HCT116 (cell line): ENCODE results near the gene LAMB4. TPM values are rescaled to one million over a fixed set of nuclear protein-coding genes. Genes with fewer than 3 reads are reported as not detected.

ENCODE experiments used
- ATAC-seq: fragments of 200-7000 bp; cut with Tn5 transposase; 2 replicates; pipeline ENCODE4 v1.9.1; 2020; ENCODE audit warnings: mild to moderate bottlenecking, moderate library complexity
- BruUV-seq: library from RNA; stranded (reverse); fragments of 400-500 nt; replicated peaks from 2 replicates; lab custom pipeline; 2021; lab: Mats Ljungman, UMichigan
- CTCF ChIA-PET: fragments of 300-600 bp; sonication (Branson Sonifier 250); formaldehyde crosslinking; loops from one replicate; lab custom pipeline; 2021; ENCODE audit warnings: antibody characterized with exemption; lab: Charles Lee
- POLR2A ChIA-PET: fragments of 300-600, 350-600 bp; sonication (Branson Sonifier 250); formaldehyde crosslinking; loops from one replicate; lab custom pipeline; 2021; ENCODE audit warnings: antibody characterized with exemption; lab: Charles Lee
- RAD21 ChIA-PET, 2 experiments: fragments of 300-600 bp; sonication (Branson Sonifier 250); formaldehyde crosslinking; loops; one replicate each; lab custom pipeline; 2023; ENCODE audit warnings: low total read pairs in 2 of 2; ENCODE audit not compliant: uncharacterized antibody in 2 of 2, unreplicated experiment in 2 of 2, low non-redundant PET in 1 of 2; lab: Charles Lee
- DNase-seq: peaks from one replicate; pipeline ENCODE4 v3.0.0-alpha.2; 2010; ENCODE audit warnings: low read depth, low spot score
- H2AFZ ChIP-seq: fragments of 200-600 bp; shearing (Covaris generic), sonication (generic); 2 replicates; pipeline ENCODE4 v1.6.1; 2017; ENCODE audit warnings: low read depth, mixed run types, mixed read lengths, antibody characterized with exemption, low read length; ENCODE audit not compliant: poor library complexity, severe bottlenecking
- H3K27ac ChIP-seq: 2 replicates; pipeline ENCODE4 v1.5.1; 2012; ENCODE audit warnings: low read depth, low read length
- H3K27me3 ChIP-seq: fragments of 200-600 bp; sonication (generic); 2 replicates; pipeline ENCODE4 v1.6.1; 2016; ENCODE audit warnings: mixed run types, low read length, mixed read lengths; ENCODE audit not compliant: insufficient read depth
- H3K36me3 ChIP-seq, 2 experiments: fragments of 200-500 bp in 1 of 2; fragments of 200-600 bp in 1 of 2; sonication (Bioruptor generic) in 1 of 2; sonication (generic) in 1 of 2; 2 replicates each; pipeline versions ENCODE4 v1.5.1 to v1.6.1; 2014 to 2016; ENCODE audit warnings: low read length in 2 of 2, inconsistent platforms in 1 of 2, mixed read lengths in 1 of 2, mixed run types in 1 of 2; ENCODE audit not compliant: insufficient read depth in 2 of 2, control insufficient read depth in 1 of 2
- H3K4me1 ChIP-seq, 2 experiments: fragments of 200-600 bp in 1 of 2; sonication (generic) in 1 of 2; 2 replicates each; pipeline versions ENCODE4 v1.5.1 to v1.6.1; 2012 to 2017; ENCODE audit warnings: low read length in 2 of 2, inconsistent platforms in 1 of 2, mild to moderate bottlenecking in 1 of 2, mixed read lengths in 1 of 2, mixed run types in 1 of 2, moderate library complexity in 1 of 2; ENCODE audit not compliant: insufficient read depth in 2 of 2, control insufficient read depth in 1 of 2
- H3K4me2 ChIP-seq: fragments of 200-600 bp; sonication (generic); 2 replicates; pipeline ENCODE4 v1.6.1; 2017; ENCODE audit warnings: mixed run types, low read length, mixed read lengths
- H3K4me3 ChIP-seq, 2 experiments: fragments of 200-600 bp in 1 of 2; sonication (generic) in 1 of 2; replicated peaks in 1 of 2; 2 replicates each; pipeline ENCODE4 v1.5.1; 2011 to 2016; ENCODE audit warnings: low read length in 2 of 2, control low read depth in 1 of 2, low read depth in 1 of 2, mild to moderate bottlenecking in 1 of 2, mixed read lengths in 1 of 2, mixed run types in 1 of 2
- H3K79me2 ChIP-seq: fragments of 200-600 bp; sonication (generic); 2 replicates; pipeline ENCODE4 v1.6.1; 2017; ENCODE audit warnings: mild to moderate bottlenecking, mixed run types, low read length, moderate library complexity, mixed read lengths; ENCODE audit not compliant: insufficient read depth
- H3K9ac ChIP-seq: fragments of 200-600 bp; sonication (generic); 2 replicates; pipeline ENCODE4 v1.6.1; 2016; ENCODE audit warnings: low read length, mixed read lengths
- H3K9me2 ChIP-seq: fragments of 200-600 bp; sonication (generic), shearing (Covaris generic); 2 replicates; pipeline ENCODE4 v1.6.1; 2017; ENCODE audit warnings: mixed run types, mild to moderate bottlenecking, moderate library complexity; ENCODE audit not compliant: insufficient read depth
- H3K9me3 ChIP-seq, 2 experiments: fragments of 200-500 bp in 1 of 2; fragments of 200-600 bp in 1 of 2; sonication (Bioruptor generic) in 1 of 2; sonication (generic) in 1 of 2; 2 replicates each; pipeline ENCODE4 v1.6.1; 2014 to 2017; ENCODE audit warnings: low read length in 2 of 2, mixed read lengths in 2 of 2, inconsistent platforms in 1 of 2, low read depth in 1 of 2, mild to moderate bottlenecking in 1 of 2, mixed run types in 1 of 2, moderate library complexity in 1 of 2; ENCODE audit not compliant: control insufficient read depth in 1 of 2, insufficient read depth in 1 of 2
- H4K20me1 ChIP-seq: fragments of 200-600 bp; sonication (generic), shearing (Covaris generic); 2 replicates; pipeline ENCODE4 v1.6.1; 2017; ENCODE audit warnings: mixed run types, mild to moderate bottlenecking, moderate library complexity; ENCODE audit not compliant: insufficient read depth
- CBX3 ChIP-seq: IDR thresholded peaks from 2 replicates; pipeline ENCODE4 v1.6.1; 2012; ENCODE audit warnings: low read depth
- CEBPB ChIP-seq: IDR thresholded peaks from 2 replicates; pipeline ENCODE4 v1.6.1; 2012; ENCODE audit warnings: low read depth
- EGR1 ChIP-seq: IDR thresholded peaks from 2 replicates; pipeline ENCODE4 v1.6.1; 2012; ENCODE audit warnings: low read depth
- ELF1 ChIP-seq: IDR thresholded peaks from 2 replicates; pipeline ENCODE4 v1.6.1; 2012; ENCODE audit warnings: low read depth, borderline replicate concordance
- EZH2phosphoT487 ChIP-seq: fragments of 200-600 bp; IDR thresholded peaks from 2 replicates; pipeline ENCODE4 v1.6.1; 2018; ENCODE audit warnings: antibody characterized with exemption, borderline replicate concordance
- FOSL1 ChIP-seq: IDR thresholded peaks from 2 replicates; pipeline ENCODE4 v1.6.1; 2012; ENCODE audit warnings: low read depth
- JUND ChIP-seq: IDR thresholded peaks from 2 replicates; pipeline ENCODE4 v1.6.1; 2012
- MAX ChIP-seq: IDR thresholded peaks from 2 replicates; pipeline ENCODE4 v1.6.1; 2012
- POLR2A ChIP-seq: IDR thresholded peaks from 2 replicates; pipeline ENCODE4 v1.7.0; 2011; ENCODE audit warnings: borderline replicate concordance; ENCODE audit not compliant: insufficient read depth, insufficient read length; ENCODE audit errors: extremely low read depth
- POLR2AphosphoS5 ChIP-seq: IDR thresholded peaks from 2 replicates; pipeline ENCODE4 v1.6.1; 2011; ENCODE audit warnings: mild to moderate bottlenecking, low read depth, low read length, moderate library complexity
- RAD21 ChIP-seq: IDR thresholded peaks from 2 replicates; pipeline ENCODE4 v1.6.1; 2012; ENCODE audit warnings: low read depth, mild to moderate bottlenecking
- REST ChIP-seq: IDR thresholded peaks from 2 replicates; pipeline ENCODE4 v1.6.1; 2012; ENCODE audit warnings: low read depth
- SP1 ChIP-seq: IDR thresholded peaks from 2 replicates; pipeline ENCODE4 v1.6.1; 2012; ENCODE audit warnings: low read depth
- SRF ChIP-seq: IDR thresholded peaks from 2 replicates; pipeline ENCODE4 v1.6.1; 2012; ENCODE audit warnings: low read depth
- TCF7L2 ChIP-seq: IDR thresholded peaks from 2 replicates; pipeline ENCODE4 v1.7.0; 2011; ENCODE audit warnings: borderline replicate concordance, inconsistent platforms; ENCODE audit not compliant: insufficient read depth, insufficient read length; ENCODE audit errors: extremely low read depth
- YY1 ChIP-seq: IDR thresholded peaks from 2 replicates; pipeline ENCODE4 v1.6.1; 2011; ENCODE audit warnings: low read length, low read depth, moderate library complexity, mild to moderate bottlenecking; ENCODE audit not compliant: insufficient replicate concordance; ENCODE audit errors: extremely low read depth
- ZFX ChIP-seq: fragments of 450-650 bp; IDR thresholded peaks from 2 replicates; pipeline ENCODE4 v1.6.1; 2017
- ZNF274 ChIP-seq: fragments of 200-500 bp; sonication (Bioruptor generic); IDR thresholded peaks from 2 replicates; pipeline ENCODE4 v1.6.1; 2014; ENCODE audit warnings: mild to moderate bottlenecking, low read depth, low read length, inconsistent platforms
- intact Hi-C: fragments of 100-400 bp; cut with micrococcal nuclease; formaldehyde crosslinking; loops from 2 replicates; pipeline ENCODE4 v1.10.0; 2022
- total RNA-seq: library from RNA; stranded (reverse); gene quantifications from one replicate; pipeline ENCODE4 v1.2.1, GENCODE V29; 2021; ENCODE audit not compliant: unreplicated experiment

The LAMB4 gene
- total RNA-seq, 1 experiment from 2014 or later: not detected

GRCh38 chr7:108030516-108030915 lies 99.6 kb downstream of the LAMB4 start (continued):
- no peak for TF ChIP-seq FOSL1
- TF ChIP-seq SP1: no peak
- no peak for TF ChIP-seq POLR2AphosphoS5
- TF ChIP-seq JUND: no peak
- no peak for TF ChIP-seq SRF
- TF ChIP-seq TCF7L2: no peak
- TF ChIP-seq EZH2phosphoT487: no peak
- TF ChIP-seq POLR2A: no peak
- no peak for TF ChIP-seq RAD21
- TF ChIP-seq CBX3: no peak
- TF ChIP-seq YY1: no peak

GRCh38 chr7:108029034-108029433 lies 101.1 kb downstream of the LAMB4 start:
- no peak for ATAC-seq

More at GRCh38 chr7:108029034-108029433, 101.1 kb downstream of the LAMB4 start:
- no peaks in the 10 kb centered on the region for H3K9me3 ChIP-seq
- no peak overlapping the region for H3K27ac ChIP-seq
- no peaks in the 10 kb centered on the region for H3K36me3 ChIP-seq
- no peak overlapping the region for H3K4me3 ChIP-seq
- ChIA-PET CTCF (no interaction called here), POLR2A (no interaction called here), RAD21 (no interaction called here)
- H2AFZ ChIP-seq: no peak overlapping the region
- no peaks in the 10 kb centered on the region for H3K9me2 ChIP-seq
- DNase-seq: no peak
- no peaks in the 10 kb centered on the region for H3K27me3 ChIP-seq
- intact Hi-C loops: no loop called here
- TF ChIP-seq CEBPB: no peak
- TF ChIP-seq YY1: no peak
- TF ChIP-seq JUND: no peak
- no peak for TF ChIP-seq FOSL1
- TF ChIP-seq ZFX: no peak
- no peak for TF ChIP-seq REST
- no peak for TF ChIP-seq ZNF274
- TF ChIP-seq ELF1: no peak
- no peak for TF ChIP-seq MAX
- no peak for TF ChIP-seq SRF
- TF ChIP-seq POLR2AphosphoS5: no peak
- no peak for TF ChIP-seq EGR1
- no peak for TF ChIP-seq RAD21
- H3K79me2 ChIP-seq: no peaks in the 10 kb centered on the region
- no TSS peak for BruUV-seq
- no peak overlapping the region for H3K4me2 ChIP-seq
- no peak overlapping the region for H3K9ac ChIP-seq
- H4K20me1 ChIP-seq: no peaks in the 10 kb centered on the region
- peaks cover 0 to 11% of the 10 kb centered on the region in 2 experiments; a peak in 2 of 4 replicates for H3K4me1 ChIP-seq
